SKM-1 treated with dmso at 0.1 percent for 144 hours (cell line): ENCODE data around the gene NAP1L1.
"Not testable (repeated sequence)": the region's sequence is repeated elsewhere in the genome, so short reads cannot be mapped to it uniquely, and the experiment has no call there.

Experiments
- DNase-seq: peaks from one replicate; lab custom pipeline; 2025; ENCODE audit not compliant: unreplicated experiment; lab: John Stamatoyannopoulos, UW

NAP1L1 gene

GRCh38 chr12:75994069-75994740 is 90.3 kb downstream of the NAP1L1 start:
- DNase-seq, result no peak

GRCh38 chr12:75991753-75992152 is 92.7 kb downstream of the NAP1L1 start:
- no peak for DNase-seq

GRCh38 chr12:75990189-75990912 is 94.1 kb downstream of the NAP1L1 start:
- DNase-seq, result no peak

- DNase-seq, result not testable (repeated sequence)
These were observed 96.8 kb downstream of the NAP1L1 start for GRCh38 chr12:75987709-75988108.
